ENCODE measurements around the gene TEX29.

TEX29 gene

GRCh38 chr13:111392486-111392885 lies 72.0 kb downstream of the TEX29 start:
- DNase-seq (ENCODE audit: insufficient read length, low spot score) = no peak
- no peak for FAIRE-seq
- TF ChIP-seq, protein P1, sequence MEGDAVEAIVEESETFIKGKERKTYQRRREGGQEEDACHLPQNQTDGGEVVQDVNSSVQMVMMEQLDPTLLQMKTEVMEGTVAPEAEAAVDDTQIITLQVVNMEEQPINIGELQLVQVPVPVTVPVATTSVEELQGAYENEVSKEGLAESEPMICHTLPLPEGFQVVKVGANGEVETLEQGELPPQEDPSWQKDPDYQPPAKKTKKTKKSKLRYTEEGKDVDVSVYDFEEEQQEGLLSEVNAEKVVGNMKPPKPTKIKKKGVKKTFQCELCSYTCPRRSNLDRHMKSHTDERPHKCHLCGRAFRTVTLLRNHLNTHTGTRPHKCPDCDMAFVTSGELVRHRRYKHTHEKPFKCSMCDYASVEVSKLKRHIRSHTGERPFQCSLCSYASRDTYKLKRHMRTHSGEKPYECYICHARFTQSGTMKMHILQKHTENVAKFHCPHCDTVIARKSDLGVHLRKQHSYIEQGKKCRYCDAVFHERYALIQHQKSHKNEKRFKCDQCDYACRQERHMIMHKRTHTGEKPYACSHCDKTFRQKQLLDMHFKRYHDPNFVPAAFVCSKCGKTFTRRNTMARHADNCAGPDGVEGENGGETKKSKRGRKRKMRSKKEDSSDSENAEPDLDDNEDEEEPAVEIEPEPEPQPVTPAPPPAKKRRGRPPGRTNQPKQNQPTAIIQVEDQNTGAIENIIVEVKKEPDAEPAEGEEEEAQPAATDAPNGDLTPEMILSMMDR (IDR thresholded peaks at IDR 0.05; ENCODE audit: insufficient read depth, missing control alignments) = no peak

- TF ChIP-seq, protein P1 (IDR thresholded peaks at IDR 0.05; ENCODE audit: insufficient read depth, missing control alignments) = no peak
- FAIRE-seq (no peak), DNase-seq (ENCODE audit: insufficient read length, low spot score) (no peak)
Observed at GRCh38 chr13:111393221-111393790, 72.9 kb downstream of the TEX29 start.
